Caco-2 (cell line): ENCODE data around the gene IL1RAPL2. TPM values are rescaled to one million over a fixed set of nuclear protein-coding genes. Genes with fewer than 3 reads are reported as not detected.

Experiments used
- BruUV-seq: library from RNA; stranded (reverse); fragments of 400-500 nt; replicated peaks from 2 replicates; lab custom pipeline; 2021; lab: Mats Ljungman, UMichigan
- CTCF ChIA-PET: fragments of 300-600 bp; sonication (Branson Sonifier 250); formaldehyde crosslinking; loops from one replicate; lab custom pipeline; 2022; ENCODE audit warnings: antibody characterized with exemption; lab: Charles Lee
- POLR2A ChIA-PET: fragments of 300-600 bp; sonication (Branson Sonifier 250); formaldehyde crosslinking; loops from one replicate; lab custom pipeline; 2022; ENCODE audit warnings: antibody characterized with exemption; lab: Charles Lee
- DNase-seq, 2 experiments: peaks; one replicate each; pipeline versions ENCODE4 v3.0.0 to v3.0.0-alpha.2; 2020 to 2022
- H3K27me3 ChIP-seq: replicated peaks from 2 replicates; pipeline ENCODE4 v1.6.0; 2011; ENCODE audit warnings: low read length; ENCODE audit not compliant: control insufficient read depth, insufficient read depth
- H3K36me3 ChIP-seq: 2 replicates; pipeline ENCODE4 v1.5.1; 2011; ENCODE audit warnings: low read length; ENCODE audit not compliant: control insufficient read depth, insufficient read depth
- H3K4me1 ChIP-seq: fragments of 250-450 bp; sonication (Bioruptor Pico); 2 replicates; pipeline ENCODE4 v1.5.1; 2020; ENCODE audit warnings: mild to moderate bottlenecking
- H3K4me3 ChIP-seq: 2 replicates; pipeline ENCODE4 v1.5.1; 2011; ENCODE audit warnings: low read depth, mild to moderate bottlenecking, control low read depth, low read length
- H3K9me3 ChIP-seq: fragments of 250-450 bp; sonication (Bioruptor Pico); 2 replicates; pipeline ENCODE4 v1.5.1; 2020; ENCODE audit warnings: mild to moderate bottlenecking, moderate library complexity
- H3K27ac Mint-ChIP-seq: one replicate; pipeline ENCODE4 v1.8.0; 2022; ENCODE audit warnings: mixed read lengths; ENCODE audit not compliant: unreplicated experiment
- H3K27me3 Mint-ChIP-seq: one replicate; pipeline ENCODE4 v1.8.0; 2022; ENCODE audit warnings: mixed read lengths; ENCODE audit not compliant: insufficient read depth, unreplicated experiment
- H3K36me3 Mint-ChIP-seq: one replicate; pipeline ENCODE4 v1.8.0; 2022; ENCODE audit warnings: mild to moderate bottlenecking, mixed read lengths; ENCODE audit not compliant: insufficient read depth, unreplicated experiment
- H3K4me1 Mint-ChIP-seq: one replicate; pipeline ENCODE4 v1.8.0; 2022; ENCODE audit warnings: low read depth, mixed read lengths; ENCODE audit not compliant: unreplicated experiment
- H3K4me3 Mint-ChIP-seq: one replicate; pipeline ENCODE4 v1.8.0; 2022; ENCODE audit warnings: mild to moderate bottlenecking, moderate library complexity, mixed read lengths; ENCODE audit not compliant: unreplicated experiment
- H3K9me3 Mint-ChIP-seq: one replicate; pipeline ENCODE4 v1.8.0; 2022; ENCODE audit warnings: mixed read lengths; ENCODE audit not compliant: unreplicated experiment
- intact Hi-C: fragments of 100-400 bp; cut with micrococcal nuclease; formaldehyde crosslinking; loops from one replicate; pipeline ENCODE4 v1.10.0; 2022; ENCODE audit not compliant: unreplicated experiment
- total RNA-seq: library from RNA; stranded (reverse); gene quantifications from 2 replicates; pipeline ENCODE4 v1.2.3, GENCODE V29; 2022
- TF ChIP-seq, protein P1 (sequence below), 2 experiments: fragments of 200-600 bp in 1 of 2; IDR thresholded peaks; 1 replicate in 1 of 2; 2 replicates in 1 of 2; pipeline versions ENCODE4 v1.5.1 to v1.8.0; 2011 to 2022; ENCODE audit warnings: antibody characterized with exemption in 1 of 2, control low read depth in 1 of 2, inconsistent platforms in 1 of 2, low read depth in 1 of 2, low read length in 1 of 2, mild to moderate bottlenecking in 1 of 2, moderate library complexity in 1 of 2; ENCODE audit not compliant: insufficient read depth in 1 of 2, severe bottlenecking in 1 of 2, unreplicated experiment in 1 of 2

Gene IL1RAPL2
- total RNA-seq, 1 experiment from 2014 or later: not detected

GRCh38 chrX:104679175-104679574 lies 113.2 kb downstream of the IL1RAPL2 start:
- Mint-ChIP-seq H3K4me3 (no peak overlapping the region), H3K27me3 (no peaks in the 10 kb centered on the region), H3K27ac (no peak overlapping the region), H3K36me3 (no peaks in the 10 kb centered on the region), H3K4me1 (no peaks in the 10 kb centered on the region), H3K9me3 (no peaks in the 10 kb centered on the region)
- no TSS peak for BruUV-seq
- H3K4me3 ChIP-seq: no peak overlapping the region
- no peak for DNase-seq
- no peaks in the 10 kb centered on the region for H3K36me3 ChIP-seq
- H3K9me3 ChIP-seq: no peaks in the 10 kb centered on the region
- POLR2A ChIA-PET: no interaction called here
- CTCF ChIA-PET: no interaction called here
- H3K4me1 ChIP-seq: no peaks in the 10 kb centered on the region
- H3K27me3 ChIP-seq: no peaks in the 10 kb centered on the region
- intact Hi-C loops: no loop called here
- TF ChIP-seq, protein P1, sequence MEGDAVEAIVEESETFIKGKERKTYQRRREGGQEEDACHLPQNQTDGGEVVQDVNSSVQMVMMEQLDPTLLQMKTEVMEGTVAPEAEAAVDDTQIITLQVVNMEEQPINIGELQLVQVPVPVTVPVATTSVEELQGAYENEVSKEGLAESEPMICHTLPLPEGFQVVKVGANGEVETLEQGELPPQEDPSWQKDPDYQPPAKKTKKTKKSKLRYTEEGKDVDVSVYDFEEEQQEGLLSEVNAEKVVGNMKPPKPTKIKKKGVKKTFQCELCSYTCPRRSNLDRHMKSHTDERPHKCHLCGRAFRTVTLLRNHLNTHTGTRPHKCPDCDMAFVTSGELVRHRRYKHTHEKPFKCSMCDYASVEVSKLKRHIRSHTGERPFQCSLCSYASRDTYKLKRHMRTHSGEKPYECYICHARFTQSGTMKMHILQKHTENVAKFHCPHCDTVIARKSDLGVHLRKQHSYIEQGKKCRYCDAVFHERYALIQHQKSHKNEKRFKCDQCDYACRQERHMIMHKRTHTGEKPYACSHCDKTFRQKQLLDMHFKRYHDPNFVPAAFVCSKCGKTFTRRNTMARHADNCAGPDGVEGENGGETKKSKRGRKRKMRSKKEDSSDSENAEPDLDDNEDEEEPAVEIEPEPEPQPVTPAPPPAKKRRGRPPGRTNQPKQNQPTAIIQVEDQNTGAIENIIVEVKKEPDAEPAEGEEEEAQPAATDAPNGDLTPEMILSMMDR (IDR thresholded peaks at IDR 0.05; ENCODE audit: insufficient read depth in 1 of 2, low read depth in 1 of 2, low read length in 1 of 2, severe bottlenecking in 1 of 2, unreplicated experiment in 1 of 2): no peak

- no TSS peak for BruUV-seq
- Histone ChIP-seq H3K27me3 (no peaks in the 10 kb centered on the region), H3K9me3 (no peaks in the 10 kb centered on the region), H3K4me3 (no peak overlapping the region), H3K36me3 (no peaks in the 10 kb centered on the region), H3K4me1 (no peaks in the 10 kb centered on the region)
- Mint-ChIP-seq H3K27ac (no peak overlapping the region), H3K9me3 (no peaks in the 10 kb centered on the region), H3K4me1 (no peaks in the 10 kb centered on the region), H3K4me3 (no peak overlapping the region), H3K27me3 (no peaks in the 10 kb centered on the region), H3K36me3 (no peaks in the 10 kb centered on the region)
- intact Hi-C loops: no loop called here
- ChIA-PET CTCF (interaction anchor here (0.6 kb wide), 1 partner anchor 13 kb away, joined by 3 read pairs; no protein-coding TSS in a partner anchor), POLR2A (no interaction called here)
- TF ChIP-seq, protein P1 (IDR thresholded peaks at IDR 0.05; ENCODE audit: insufficient read depth in 1 of 2, low read depth in 1 of 2, low read length in 1 of 2, severe bottlenecking in 1 of 2, unreplicated experiment in 1 of 2): no peak
- no peak for DNase-seq
These were observed 115.2 kb downstream of the IL1RAPL2 start for GRCh38 chrX:104681214-104681613.

- Histone ChIP-seq H3K36me3 (no peaks in the 10 kb centered on the region), H3K4me1 (no peaks in the 10 kb centered on the region), H3K4me3 (no peak overlapping the region), H3K27me3 (no peaks in the 10 kb centered on the region), H3K9me3 (no peaks in the 10 kb centered on the region)
- Mint-ChIP-seq H3K4me3 (no peak overlapping the region), H3K9me3 (no peaks in the 10 kb centered on the region), H3K27me3 (no peaks in the 10 kb centered on the region), H3K4me1 (no peaks in the 10 kb centered on the region), H3K36me3 (no peaks in the 10 kb centered on the region), H3K27ac (no peak overlapping the region)
- TF ChIP-seq, protein P1 (IDR thresholded peaks at IDR 0.05; ENCODE audit: insufficient read depth in 1 of 2, low read depth in 1 of 2, low read length in 1 of 2, severe bottlenecking in 1 of 2, unreplicated experiment in 1 of 2): no peak
- CTCF ChIA-PET: no interaction called here
- POLR2A ChIA-PET: no interaction called here
- intact Hi-C loops: no loop called here
- BruUV-seq: no TSS peak
- no peak for DNase-seq
These were observed 118.1 kb downstream of the IL1RAPL2 start for GRCh38 chrX:104684077-104684476.
